HG02759 (cell line): ENCODE data around the gene PTPN9.
"Not testable (repeated sequence)": the region's sequence is repeated elsewhere in the genome, so short reads cannot be mapped to it uniquely, and the experiment has no call there.

Source experiments
- ATAC-seq: cut with Tn5 transposase; IDR thresholded peaks from one replicate; pipeline ENCODE4 v1.9.1; 2021; ENCODE audit warnings: mild to moderate bottlenecking, moderate library complexity; ENCODE audit not compliant: unreplicated experiment

Gene PTPN9

GRCh38 chr15:75578948-75579920 lies at the start of gene PTPN9:
Gene PTPN9, minus strand, starts transcription at chr15:75579315. Its CDS starts 539 bp downstream, at chr15:75578776.
- peak; percentile 69 for ATAC-seq

- ATAC-seq = peak; percentile 88
Measured at GRCh38 chr15:75625542-75626347, 46.6 kb upstream of the PTPN9 start, which contains the start of gene SNUPN. Gene SNUPN, minus strand, starts transcription at chr15:75625725. Its CDS starts 4,674 bp downstream, at chr15:75621051.

GRCh38 chr15:75622505-75622904 lies 43.4 kb upstream of the PTPN9 start:
- ATAC-seq = no peak

- no peak for ATAC-seq
Measured at GRCh38 chr15:75620841-75621391, 41.8 kb upstream of the PTPN9 start.

GRCh38 chr15:75620058-75620820 lies 41.1 kb upstream of the PTPN9 start:
- ATAC-seq = no peak

GRCh38 chr15:75616766-75617165 lies 37.7 kb upstream of the PTPN9 start:
- ATAC-seq = no peak

- no peak for ATAC-seq
Measured at GRCh38 chr15:75606711-75607699, 27.9 kb upstream of the PTPN9 start.

GRCh38 chr15:75606026-75606425 lies 26.9 kb upstream of the PTPN9 start:
- ATAC-seq = no peak

- no peak for ATAC-seq
Measured at GRCh38 chr15:75599401-75599800, 20.3 kb upstream of the PTPN9 start.

GRCh38 chr15:75598361-75598760 lies 19.2 kb upstream of the PTPN9 start:
- ATAC-seq = no peak

GRCh38 chr15:75597667-75598341 lies 18.7 kb upstream of the PTPN9 start:
- no peak for ATAC-seq

GRCh38 chr15:75596703-75597345 lies 17.7 kb upstream of the PTPN9 start:
- no peak for ATAC-seq

- no peak for ATAC-seq
Measured at GRCh38 chr15:75594276-75594675, 15.2 kb upstream of the PTPN9 start.

GRCh38 chr15:75591655-75592364 lies 12.7 kb upstream of the PTPN9 start:
- no peak for ATAC-seq

GRCh38 chr15:75590239-75590638 lies 11.1 kb upstream of the PTPN9 start:
- ATAC-seq = no peak

- no peak for ATAC-seq
Measured at GRCh38 chr15:75589071-75589470, 10.0 kb upstream of the PTPN9 start.

- ATAC-seq = not testable (repeated sequence)
Measured at GRCh38 chr15:75586422-75586821, 7.3 kb upstream of the PTPN9 start.

GRCh38 chr15:75584121-75584520 lies 5.0 kb upstream of the PTPN9 start:
- ATAC-seq = no peak
